Stimulated activated CD8-positive, alpha-beta memory T cell treated with anti-CD3 and anti-CD28 coated beads, Interleukin-7, amount 100 ng/mL, for 1 hour (primary cell): Measurements from ENCODE around the gene FBLN1.
"Not testable (repeated sequence)": the region's sequence is repeated elsewhere in the genome, so short reads cannot be mapped to it uniquely, and the experiment has no call there.

Source experiments
- DNase-seq, 2 donors: peaks; one replicate each; pipeline ENCODE4 v3.0.0-alpha.2; 2020; ENCODE audit warnings: low read depth in 2 of 2

FBLN1 gene

DNA sequence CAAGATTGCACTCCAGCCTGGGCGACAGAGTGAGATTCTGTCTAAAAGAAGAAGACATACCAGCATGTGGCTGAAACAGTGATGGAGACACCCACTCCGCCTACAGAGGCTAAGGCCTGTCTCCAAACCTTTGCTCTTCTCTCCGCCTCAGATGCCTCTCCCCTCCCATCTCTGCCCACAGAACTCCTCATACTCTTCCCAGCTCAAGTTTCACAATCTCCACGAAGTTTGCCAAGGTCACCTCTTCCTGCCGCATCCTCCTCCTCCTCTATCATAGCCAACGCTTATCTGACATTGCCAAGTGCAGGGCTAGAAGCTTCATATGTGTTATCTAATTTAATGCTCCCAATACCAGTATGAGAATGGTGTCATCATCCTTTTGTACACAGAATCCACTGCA, 25.9 kb upstream of the FBLN1 start:
- no peak for DNase-seq

DNA sequence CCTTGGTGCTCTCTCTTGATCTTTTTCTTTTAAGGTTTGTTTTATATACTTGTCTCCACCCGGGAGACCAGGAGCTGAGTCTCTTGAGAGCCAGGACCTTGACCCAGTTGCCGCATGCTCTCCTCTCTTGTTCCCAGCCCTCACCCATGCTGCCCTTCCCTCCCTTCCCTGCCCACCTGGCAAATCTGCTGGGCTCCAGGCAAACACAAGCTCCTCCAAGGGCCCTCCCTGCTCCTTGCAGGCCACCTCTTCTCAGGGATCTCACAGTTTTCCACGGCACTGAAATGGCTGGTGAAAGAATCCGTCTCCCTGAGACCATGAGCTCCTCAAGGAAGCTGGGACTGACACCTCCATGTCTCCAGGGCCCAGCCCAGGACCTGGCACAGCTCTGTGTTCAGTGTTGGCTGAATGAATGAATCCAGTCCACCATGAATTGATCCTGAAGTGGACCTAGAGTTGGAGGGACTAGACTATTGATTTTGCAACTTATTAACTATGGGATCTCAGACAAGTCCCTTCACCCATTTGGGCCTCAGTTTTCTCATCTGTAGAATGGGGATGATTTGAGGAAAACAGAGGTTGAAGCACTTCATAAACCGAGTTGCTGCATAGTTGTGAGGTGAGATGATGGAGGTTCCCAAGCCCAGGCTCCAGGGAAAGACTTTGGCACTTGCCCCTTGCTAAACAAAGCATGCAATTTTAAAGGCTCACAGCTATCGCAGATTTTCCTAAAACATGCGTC, 25.1 kb upstream of the FBLN1 start:
- DNase-seq = no peak

DNA sequence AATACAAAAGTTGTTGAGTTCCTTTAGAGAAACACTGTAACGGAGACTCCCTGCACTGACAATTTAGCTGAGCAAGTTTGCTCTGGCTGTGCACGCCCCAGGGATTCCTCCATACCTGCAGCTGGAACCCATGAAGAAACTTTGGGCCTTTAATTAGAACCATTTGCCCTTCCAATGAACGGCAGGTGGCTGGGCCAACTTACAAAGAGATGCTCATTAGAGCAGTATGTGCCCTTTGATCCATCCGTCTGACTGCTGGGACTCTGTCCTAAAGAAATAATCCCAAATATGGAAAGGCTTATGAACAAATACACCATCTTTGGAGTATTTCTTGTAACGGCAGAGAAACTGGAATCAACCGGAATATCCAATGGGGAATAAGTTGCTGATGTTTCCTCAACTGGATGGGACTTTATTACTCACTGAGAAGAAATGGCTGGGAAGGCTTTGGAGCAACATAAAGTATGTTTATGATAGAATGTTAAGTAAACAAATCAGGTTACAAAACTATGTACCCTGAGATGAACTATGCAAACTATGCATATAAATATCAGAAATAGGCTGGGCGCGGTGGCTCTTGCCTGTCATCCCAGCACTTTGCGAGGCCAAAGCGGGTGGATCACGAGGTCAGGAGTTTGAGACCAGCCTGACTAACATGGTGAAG, 24.4 kb upstream of the FBLN1 start:
- DNase-seq = no peak

DNA sequence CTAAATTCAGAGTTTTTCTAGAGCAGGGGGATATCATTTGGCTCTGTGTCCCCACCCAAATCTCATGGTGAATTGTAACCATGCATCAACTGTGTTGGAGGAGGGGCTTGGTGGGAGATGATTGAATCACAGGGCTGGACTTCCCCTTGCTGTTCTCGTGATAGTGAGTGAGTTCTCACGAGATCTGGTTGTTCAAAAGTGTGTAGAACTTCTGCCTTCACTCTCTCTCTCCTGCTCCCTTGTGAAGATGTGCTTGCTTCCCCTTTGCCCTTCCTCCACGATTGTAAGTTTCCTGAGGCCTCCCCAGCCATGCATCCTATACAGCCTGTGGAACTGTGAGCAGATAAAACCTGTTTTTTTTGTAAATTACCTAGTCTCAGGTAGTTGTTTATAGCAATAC, 22.0 kb upstream of the FBLN1 start:
- DNase-seq = no peak

DNA sequence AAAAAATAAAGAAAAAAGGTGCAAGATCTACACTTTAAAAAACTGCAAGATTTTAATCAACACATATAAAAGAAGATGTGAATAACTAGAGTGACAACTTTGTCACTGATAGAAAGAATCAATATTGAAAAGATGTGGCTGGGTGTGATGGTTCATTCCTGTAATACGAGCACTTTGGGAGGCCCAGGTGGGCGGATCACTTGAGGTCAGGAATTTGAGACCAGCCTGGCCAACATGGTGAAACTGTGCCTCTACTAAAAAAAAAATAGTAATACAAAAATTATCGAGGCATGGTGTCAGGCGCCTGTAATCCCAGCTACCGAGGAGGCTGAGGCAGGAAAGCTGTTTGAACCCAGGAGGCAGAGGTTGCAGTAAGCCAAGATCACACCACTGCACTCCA, 21.0 kb upstream of the FBLN1 start:
- DNase-seq = no peak

DNA sequence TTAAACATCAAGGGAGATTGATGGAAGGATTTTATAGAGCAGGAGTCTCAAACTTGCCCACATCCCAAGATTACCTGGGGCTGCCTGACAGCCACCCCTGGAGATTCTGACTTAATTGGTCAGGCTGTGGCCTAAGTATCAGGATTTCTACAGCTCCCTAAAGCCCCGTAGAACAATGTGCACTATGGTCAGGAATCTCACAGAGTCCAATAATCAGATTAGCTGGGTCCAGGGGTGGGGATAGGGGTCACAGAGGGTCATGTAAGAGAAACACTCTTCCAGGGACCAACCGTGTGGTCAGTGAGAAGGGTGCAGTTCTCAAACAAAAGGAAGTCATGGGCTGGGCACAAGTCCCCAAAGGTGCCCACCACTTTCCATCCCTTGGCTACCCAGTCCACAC, 20.5 kb upstream of the FBLN1 start:
- DNase-seq = no peak

DNA sequence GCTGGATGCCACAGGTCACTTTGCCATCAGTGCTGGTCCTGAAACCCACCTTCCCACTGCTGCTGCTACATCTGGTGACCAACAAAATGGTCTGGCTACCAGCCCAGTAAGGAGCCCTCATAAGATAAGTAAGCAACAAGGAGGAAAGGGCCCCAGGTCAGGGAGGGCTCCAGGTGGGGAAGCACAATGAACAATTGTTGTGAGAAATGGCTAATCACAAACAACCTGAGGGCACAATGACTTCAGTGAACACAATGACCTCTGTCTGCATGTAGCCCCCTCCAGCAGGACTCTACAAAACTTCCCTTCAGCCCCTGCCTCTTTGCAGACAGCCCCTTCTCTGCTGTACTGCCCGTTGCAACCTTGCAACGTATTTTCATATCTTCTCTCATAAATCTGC, 19.4 kb upstream of the FBLN1 start:
- DNase-seq = no peak

DNA sequence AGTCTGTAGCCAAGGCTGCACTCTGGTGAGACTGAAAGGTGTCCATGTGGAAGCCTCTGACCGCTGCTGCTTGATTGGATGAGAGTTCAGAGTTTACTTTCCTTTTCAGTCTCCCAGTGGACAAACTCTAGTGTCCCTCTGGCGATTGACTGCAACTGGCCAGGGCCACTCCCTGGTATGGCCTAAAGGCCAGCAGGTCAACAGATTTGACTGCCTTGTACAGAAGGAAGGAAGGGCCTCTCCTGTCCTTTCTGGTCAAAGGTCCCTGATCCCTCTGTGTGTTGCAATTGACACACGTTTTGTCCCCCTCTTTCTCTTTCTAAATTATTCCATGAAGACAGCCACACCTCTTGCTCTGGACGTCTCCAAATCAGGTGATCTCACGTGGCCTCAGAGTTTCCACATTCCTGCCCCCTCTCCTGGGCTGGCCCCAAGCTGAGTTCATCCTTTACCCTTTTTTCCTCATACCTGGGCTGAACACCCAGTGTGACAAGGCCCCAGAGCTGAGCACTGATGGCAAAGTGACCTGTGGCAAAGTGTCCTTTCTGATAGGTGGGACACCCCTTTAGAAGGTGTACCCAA, 18.7 kb upstream of the FBLN1 start:
- no peak for DNase-seq

DNA sequence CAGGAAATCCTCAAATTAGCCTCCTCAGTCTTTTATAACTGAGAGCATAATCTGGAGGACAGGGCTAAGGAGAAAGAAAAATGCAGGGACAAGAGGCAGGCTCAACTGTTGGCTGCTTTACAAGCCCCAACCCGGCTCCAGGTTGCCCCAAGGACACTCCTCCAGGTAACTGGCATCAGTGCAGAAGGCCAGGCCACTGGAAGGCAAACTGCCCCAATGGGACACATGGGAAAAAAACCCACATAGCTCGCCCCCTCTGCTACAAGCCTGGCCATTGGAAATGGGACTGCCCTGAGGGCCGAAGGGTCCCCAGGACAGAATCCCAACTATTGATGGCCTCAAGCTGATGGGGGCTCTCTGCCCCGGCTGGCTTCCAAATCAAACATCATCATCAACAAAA, 17.9 kb upstream of the FBLN1 start:
- DNase-seq = no peak

DNA sequence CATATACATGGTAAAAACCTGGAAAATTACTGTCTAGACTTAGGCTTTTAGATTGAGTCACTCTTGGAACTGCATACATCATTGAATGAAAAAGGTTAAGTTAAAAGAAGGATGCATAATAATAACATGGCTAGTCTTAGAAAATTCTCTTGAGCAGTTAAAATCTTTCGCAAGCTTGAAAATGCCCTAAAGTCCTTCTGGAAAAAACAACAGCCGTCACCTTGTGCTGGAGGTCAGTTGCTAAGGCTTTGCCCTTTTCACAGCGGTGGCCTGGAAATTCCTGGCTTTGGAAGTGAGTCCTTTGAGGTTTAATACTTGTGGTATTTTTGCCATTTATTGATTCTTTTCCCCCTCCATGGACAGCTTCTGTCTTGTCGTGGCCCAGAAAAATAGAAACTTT, 17.4 kb upstream of the FBLN1 start:
- no peak for DNase-seq

DNA sequence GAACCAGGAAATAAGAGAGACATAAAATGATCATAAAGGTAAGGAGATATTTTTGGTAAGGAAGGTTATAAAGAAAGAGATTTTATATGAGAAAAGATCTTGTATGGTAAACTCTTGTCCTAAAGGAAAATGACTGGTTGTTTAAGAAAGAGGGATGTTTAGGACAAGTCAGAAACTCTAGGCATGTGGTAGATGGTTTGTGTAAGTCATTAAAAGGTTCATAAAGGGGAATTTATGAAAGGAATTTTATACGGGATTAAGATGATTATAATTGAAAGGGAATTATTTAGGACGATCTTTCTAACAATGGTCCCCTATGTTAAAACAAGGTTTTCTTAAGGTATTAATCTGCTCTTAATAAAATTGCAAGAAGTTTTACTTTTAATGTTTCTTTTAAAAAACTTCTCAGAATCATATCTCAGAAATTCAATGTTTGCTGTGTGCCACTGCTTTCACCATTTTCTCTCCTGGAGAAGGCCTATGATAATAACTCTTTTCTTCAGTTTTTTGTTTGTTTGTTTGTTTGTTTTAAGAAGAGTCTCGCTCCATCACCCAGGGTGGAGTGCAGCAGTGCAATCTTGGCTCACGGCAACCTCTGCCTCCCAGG, 13.8 kb upstream of the FBLN1 start:
- DNase-seq = no peak

DNA sequence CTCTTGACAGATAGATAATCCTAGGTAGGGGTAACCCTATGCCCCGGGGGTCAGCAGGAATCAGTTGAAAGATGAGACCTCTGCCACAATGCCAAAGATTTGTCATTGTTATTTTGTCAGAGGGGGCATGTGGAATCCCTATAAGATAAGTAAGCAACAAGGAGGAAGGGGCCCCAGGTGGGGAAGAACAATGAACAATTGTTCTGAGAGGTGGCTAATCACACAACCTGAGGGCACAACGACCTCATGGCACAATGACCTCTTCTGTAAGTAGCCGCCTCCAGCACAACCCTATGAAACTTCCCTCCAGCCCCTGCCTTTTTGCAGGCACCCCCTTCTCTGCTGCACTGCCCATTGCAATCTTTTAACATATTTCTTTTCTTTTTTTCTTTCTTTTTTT, 11.8 kb upstream of the FBLN1 start:
- no peak for DNase-seq

DNA sequence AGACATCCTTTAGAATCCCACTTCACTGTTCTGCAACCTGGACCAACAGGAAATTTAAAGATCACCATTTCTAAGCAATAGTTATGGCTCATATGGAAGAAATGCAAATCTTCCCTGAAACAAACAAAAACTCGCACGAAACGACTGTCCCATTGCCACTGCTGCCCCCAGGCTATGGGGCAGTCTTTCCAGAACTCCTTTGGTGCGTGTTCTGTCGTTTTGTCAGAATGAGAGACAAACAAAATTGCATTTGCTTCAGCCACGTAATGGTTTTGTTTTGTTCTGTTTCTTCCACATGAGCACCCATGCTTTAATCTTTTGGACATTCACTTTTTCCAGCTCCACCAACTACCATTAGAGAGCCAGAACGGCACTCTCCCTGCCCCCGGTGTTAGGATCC, 10.8 kb upstream of the FBLN1 start:
- no peak for DNase-seq

DNA sequence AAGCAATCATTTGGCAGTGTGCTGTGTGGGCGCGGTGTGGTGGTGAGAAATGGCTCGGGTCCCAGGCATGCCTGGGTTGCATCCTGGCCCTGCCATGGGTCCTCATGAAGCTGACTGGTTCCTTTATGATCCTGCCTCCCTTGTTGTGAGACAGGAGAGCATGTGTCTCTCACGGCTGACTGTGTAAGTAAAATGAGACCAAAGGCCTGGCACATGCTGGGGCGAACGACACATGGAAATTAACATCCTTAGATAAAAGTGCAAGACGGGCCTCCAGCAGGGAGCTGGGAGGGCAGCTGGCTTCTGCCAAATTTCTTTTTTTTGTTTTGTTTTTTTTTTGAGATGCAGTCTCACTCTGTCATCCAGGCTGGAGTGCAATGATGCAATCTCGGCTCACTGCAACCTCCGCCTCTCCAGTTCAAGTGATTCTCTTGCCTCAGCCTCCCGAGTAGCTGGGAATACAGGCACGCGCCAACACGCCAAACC, 9.4 kb upstream of the FBLN1 start:
- no peak for DNase-seq

DNA sequence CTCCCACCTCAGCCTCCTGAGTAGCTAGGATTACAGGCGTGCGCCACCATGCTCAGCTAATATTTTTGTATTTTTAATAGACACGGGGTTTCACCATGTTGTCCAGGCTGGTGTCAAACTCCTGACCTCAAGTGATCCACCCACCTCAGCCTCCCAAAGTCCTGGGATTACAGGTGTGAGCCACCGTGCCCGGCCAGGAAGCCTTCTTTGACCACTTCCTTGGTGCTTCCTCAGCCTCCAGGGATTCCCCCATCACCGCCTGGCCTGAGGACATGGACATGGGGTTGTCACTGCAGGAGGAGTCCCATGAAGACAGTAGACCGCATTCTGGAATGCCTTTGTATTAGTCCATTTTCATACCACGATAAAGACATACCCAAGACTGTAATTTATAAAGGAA, 8.4 kb upstream of the FBLN1 start:
- not testable (repeated sequence) for DNase-seq

DNA sequence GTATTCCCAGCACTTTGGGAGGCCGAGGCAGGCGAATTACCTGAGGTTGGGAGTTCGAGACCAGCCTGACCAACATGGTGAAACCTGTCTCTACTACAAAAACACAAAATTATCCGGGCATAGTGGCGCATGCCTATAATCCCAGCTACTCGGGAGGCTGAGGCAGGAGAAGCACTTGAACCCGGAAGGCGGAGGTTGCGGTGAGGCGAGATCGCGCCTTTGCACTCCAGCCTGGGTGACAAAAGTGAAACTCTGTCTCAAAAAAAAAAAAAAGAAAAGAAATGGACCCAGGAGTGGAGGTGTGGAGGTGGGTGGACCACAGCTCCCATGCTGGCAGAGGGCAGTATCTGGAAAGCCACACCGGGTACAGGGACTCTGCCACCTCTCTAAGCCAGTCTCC, 7.1 kb upstream of the FBLN1 start:
- DNase-seq = not testable (repeated sequence)

DNA sequence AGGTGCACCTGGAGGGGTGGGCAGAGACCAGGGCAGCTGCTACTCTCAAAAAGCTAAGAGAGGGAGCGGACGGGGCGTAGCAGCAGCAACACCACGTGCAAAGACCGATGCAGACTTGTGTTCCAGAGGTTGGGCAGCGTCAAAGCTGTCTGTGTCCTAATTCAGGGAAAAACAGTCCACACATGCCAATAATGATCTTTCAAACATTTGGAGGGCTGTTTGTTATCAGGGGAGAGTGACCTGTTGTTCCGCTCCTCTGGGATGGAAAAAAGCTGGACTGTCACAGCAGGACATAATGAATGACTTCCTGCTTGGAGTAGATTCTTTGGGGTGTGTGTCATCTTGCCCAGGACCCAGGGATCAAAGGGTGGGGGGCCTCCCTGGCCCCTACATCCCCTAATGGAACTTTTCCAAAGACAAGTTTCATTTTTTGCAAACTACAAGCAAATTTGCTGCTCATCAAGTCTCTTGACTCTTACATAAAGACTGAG, 6.2 kb upstream of the FBLN1 start:
- no peak for DNase-seq

DNA sequence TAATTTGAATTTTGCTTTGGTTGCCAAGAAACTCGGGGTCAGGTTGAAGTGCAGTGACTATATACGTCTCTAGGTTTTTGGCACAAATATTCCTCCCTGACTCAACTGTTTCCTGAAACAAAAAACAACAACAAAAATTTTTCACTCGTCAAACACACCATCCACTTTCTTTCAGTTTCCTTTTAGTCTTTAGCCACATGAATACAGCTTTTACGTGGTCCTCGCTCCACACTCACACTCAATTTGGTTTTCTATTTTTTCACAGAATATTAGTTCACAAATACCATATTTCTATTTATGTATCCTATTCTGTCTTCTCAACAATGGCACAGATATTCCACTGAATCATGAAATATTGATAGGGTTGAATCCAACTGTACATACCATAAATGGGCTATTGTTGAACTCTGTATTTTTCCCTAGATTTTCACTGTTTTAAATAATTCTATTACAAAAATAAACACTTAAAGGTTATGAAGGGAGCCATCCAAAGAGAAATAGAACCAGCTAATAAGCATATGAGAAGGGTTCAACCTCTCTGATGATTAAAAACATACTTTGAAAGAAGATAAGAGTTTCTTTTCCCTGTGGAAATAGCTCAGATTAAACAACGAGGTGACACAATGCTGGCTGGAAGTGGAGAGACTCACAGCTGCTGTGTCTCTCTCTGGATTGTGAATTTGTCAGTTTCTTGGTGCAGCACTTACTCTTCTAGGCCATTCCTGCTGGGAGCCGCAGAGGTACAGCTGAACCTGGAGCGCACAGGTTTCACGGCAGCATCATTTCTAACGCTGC, 5.1 kb upstream of the FBLN1 start:
- no peak for DNase-seq

DNA sequence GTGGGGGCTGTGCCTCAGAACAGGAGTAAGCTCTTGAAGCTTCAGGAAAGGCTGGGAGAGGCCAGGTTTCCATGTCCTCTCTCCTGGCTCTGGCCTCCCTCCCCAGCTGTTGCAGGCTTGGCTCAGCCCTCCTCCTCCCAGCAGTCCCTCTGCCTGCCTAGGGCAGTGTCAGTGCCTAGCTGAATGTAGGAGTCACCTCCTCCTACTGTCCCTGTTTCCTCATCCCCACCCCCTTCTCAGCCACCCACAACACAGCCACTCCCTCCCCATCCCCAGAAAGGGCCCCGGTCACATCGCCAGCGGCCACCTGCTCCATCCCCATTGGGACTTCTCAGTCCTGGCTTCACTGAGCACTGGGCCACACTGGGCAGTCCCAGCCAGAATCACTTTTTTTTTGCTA, 2.9 kb upstream of the FBLN1 start:
- DNase-seq = no peak

DNA sequence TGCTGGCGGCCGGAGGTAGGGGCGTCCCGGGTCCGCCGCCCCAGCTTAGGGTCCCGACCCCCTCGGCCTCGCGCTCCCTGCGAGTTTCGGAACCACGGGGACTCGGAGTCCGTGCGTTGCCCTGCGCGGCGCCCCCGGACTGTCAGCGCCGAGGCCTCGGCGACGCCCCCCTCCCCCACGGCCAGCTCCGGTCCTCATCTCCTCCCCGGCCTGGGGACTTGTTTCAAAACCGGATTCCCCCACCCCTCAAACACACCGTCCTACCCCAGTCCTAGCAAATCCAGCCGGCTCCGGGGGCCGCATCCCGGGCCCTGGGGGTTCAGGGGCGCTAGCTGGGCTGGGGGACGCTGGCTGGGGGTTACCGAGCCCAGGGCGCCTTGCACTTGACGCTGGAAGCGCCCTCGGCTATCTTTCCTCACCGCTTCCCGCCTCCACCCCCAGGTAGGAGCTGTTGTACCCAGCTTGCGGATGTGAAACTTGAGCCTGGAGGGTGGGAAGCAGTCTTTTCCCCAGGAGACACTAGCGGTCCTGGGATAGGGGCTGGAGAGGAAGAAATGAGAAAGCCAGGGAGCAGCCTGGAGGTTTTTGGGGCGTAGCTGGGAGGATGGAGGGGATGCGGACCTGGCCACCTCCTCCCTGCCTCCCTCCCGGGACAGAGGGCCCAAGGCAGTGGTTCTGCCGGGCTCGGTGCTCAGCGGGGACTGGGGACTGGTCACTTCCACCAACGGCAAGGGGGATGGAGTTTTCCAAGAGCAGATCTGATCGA, 550 bp downstream of the FBLN1 start:
- no peak for DNase-seq

DNA sequence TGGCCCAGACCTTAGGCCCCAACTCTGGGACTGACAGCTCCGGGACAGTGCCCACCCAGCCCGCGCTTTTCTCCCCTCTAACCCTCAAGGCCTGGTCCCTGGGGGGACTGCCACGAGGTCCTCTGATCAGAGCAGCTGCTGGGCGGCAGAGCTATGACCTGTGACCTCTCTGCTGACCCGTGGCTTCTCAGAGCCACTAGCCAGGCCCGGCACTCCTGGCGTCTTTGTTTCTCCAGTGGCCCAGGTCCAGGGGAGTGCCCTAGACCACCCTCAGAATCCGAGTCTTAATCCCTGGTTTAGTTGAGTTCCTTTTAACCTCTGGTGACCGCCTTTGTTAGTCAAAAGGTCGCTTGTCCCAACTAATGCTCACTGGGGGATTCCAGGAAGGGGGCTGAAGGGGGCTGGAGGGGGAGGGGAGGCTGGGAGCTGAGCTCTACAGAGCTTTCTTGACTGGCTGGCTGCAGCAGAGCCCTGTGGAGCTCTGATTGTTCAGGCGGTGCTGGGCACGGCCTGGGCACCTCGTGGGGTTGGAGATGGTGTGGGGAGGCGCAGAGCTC, 1.2 kb downstream of the FBLN1 start:
- no peak for DNase-seq
